ENCODE results near the gene EEFSEC. TPM values are rescaled to one million over a fixed set of nuclear protein-coding genes. Genes with fewer than 3 reads are reported as not detected.

EEFSEC gene
- polyA plus RNA-seq, 1 donor (not counting 4 experiments of a cell fraction or from before 2014, with no cell fraction given): 8.7 TPM

- Histone ChIP-seq H3K79me2 (ENCODE audit: control insufficient read depth, insufficient read depth, low read length) (peaks cover 7% of the 10 kb centered on the region), H3K4me3 (ENCODE audit: control insufficient read depth in 2 of 3, extremely low read depth in 1 of 3, insufficient read depth in 2 of 3, low read depth in 1 of 3, low read length in 3 of 3) (no peak overlapping the region), H3K9me3 (ENCODE audit: control insufficient read depth, low read depth, low read length) (no peaks in the 10 kb centered on the region), H3K9me1 (ENCODE audit: control insufficient read depth, extremely low read depth, insufficient read depth, low read length) (no peaks in the 10 kb centered on the region), H4K20me1 (ENCODE audit: control insufficient read depth, extremely low read depth, insufficient read depth, low read length) (no peaks in the 10 kb centered on the region), H3K27ac (ENCODE audit: control insufficient read depth, insufficient read depth, low read length) (no peak overlapping the region), H2AFZ (ENCODE audit: control insufficient read depth, low read length) (no peak overlapping the region), H3K36me3 (ENCODE audit: control insufficient read depth in 2 of 2, extremely low read depth in 1 of 2, insufficient read depth in 2 of 2, low read length in 2 of 2) (peaks cover 0 to 4% of the 10 kb centered on the region in 2 experiments), H3K27me3 (ENCODE audit: control insufficient read depth, extremely low read depth, insufficient read depth, low read length) (no peaks in the 10 kb centered on the region), H3K9ac (ENCODE audit: control insufficient read depth, extremely low read depth, insufficient read depth, low read length) (no peak overlapping the region), H3K4me2 (ENCODE audit: control insufficient read depth, extremely low read depth, insufficient read depth, low read depth, low read length) (no peak overlapping the region), H3K4me1 (ENCODE audit: control insufficient read depth, extremely low read depth, insufficient read depth, low read length) (no peaks in the 10 kb centered on the region)
- TF ChIP-seq EZH2 (IDR thresholded peaks at IDR 0.05; ENCODE audit: low read length) (no peak), CTCF (optimal IDR thresholded peaks at IDR 0.05 in 1 of 3, IDR thresholded peaks at IDR 0.05 in 1 of 3, conservative IDR thresholded peaks at IDR 0.05 in 1 of 3; ENCODE audit: extremely low read depth in 1 of 3, insufficient read depth in 2 of 3, low read length in 3 of 3) (no peak)
- dilution Hi-C loops (cut with MboI; ENCODE audit: extremely low pct_ligation_motif_present, low sequenced_read_pairs): no loop called here
- FAIRE-seq (no peak), DNase-seq (ENCODE audit: low read depth, low spot score) (no peak)
Observed at GRCh38 chr3:128163432-128163831, 10.2 kb downstream of the EEFSEC start.

- DNase-seq (ENCODE audit: low read depth, low spot score) (no peak), FAIRE-seq (no peak)
- Histone ChIP-seq H3K27ac (ENCODE audit: control insufficient read depth, insufficient read depth, low read length) (no peak overlapping the region), H4K20me1 (ENCODE audit: control insufficient read depth, extremely low read depth, insufficient read depth, low read length) (no peaks in the 10 kb centered on the region), H3K9ac (ENCODE audit: control insufficient read depth, extremely low read depth, insufficient read depth, low read length) (no peak overlapping the region), H3K36me3 (ENCODE audit: control insufficient read depth in 2 of 2, extremely low read depth in 1 of 2, insufficient read depth in 2 of 2, low read length in 2 of 2) (no peaks in the 10 kb centered on the region), H3K79me2 (ENCODE audit: control insufficient read depth, insufficient read depth, low read length) (no peaks in the 10 kb centered on the region), H3K4me2 (ENCODE audit: control insufficient read depth, extremely low read depth, insufficient read depth, low read depth, low read length) (no peak overlapping the region), H2AFZ (ENCODE audit: control insufficient read depth, low read length) (no peak overlapping the region), H3K9me1 (ENCODE audit: control insufficient read depth, extremely low read depth, insufficient read depth, low read length) (no peaks in the 10 kb centered on the region), H3K4me3 (ENCODE audit: control insufficient read depth in 2 of 3, extremely low read depth in 1 of 3, insufficient read depth in 2 of 3, low read depth in 1 of 3, low read length in 3 of 3) (no peak overlapping the region), H3K9me3 (ENCODE audit: control insufficient read depth, low read depth, low read length) (no peaks in the 10 kb centered on the region), H3K27me3 (ENCODE audit: control insufficient read depth, extremely low read depth, insufficient read depth, low read length) (no peaks in the 10 kb centered on the region), H3K4me1 (ENCODE audit: control insufficient read depth, extremely low read depth, insufficient read depth, low read length) (no peaks in the 10 kb centered on the region)
- TF ChIP-seq EZH2 (IDR thresholded peaks at IDR 0.05; ENCODE audit: low read length) (no peak), CTCF (optimal IDR thresholded peaks at IDR 0.05 in 1 of 3, IDR thresholded peaks at IDR 0.05 in 1 of 3, conservative IDR thresholded peaks at IDR 0.05 in 1 of 3; ENCODE audit: extremely low read depth in 1 of 3, insufficient read depth in 2 of 3, low read length in 3 of 3) (no peak)
- dilution Hi-C loops (cut with MboI; ENCODE audit: extremely low pct_ligation_motif_present, low sequenced_read_pairs): no loop called here
Observed at GRCh38 chr3:128166971-128167453, 13.7 kb downstream of the EEFSEC start.
